Measurements from ENCODE around the gene KLHDC8B. TPM values are rescaled to one million over a fixed set of nuclear protein-coding genes. Genes with fewer than 3 reads are reported as not detected.
"Not testable (repeated sequence)": the region's sequence is repeated elsewhere in the genome, so short reads cannot be mapped to it uniquely, and the experiment has no call there.

KLHDC8B gene
- total and polyA plus RNA-seq, 2 of the 4 experiments (the other 2 are of a cell fraction), result 16.3 to 16.5 TPM

- H2AFZ ChIP-seq (replicated peaks; ENCODE audit: low read length, poor library complexity), result not testable (repeated sequence)
Measured at GRCh38 chr3:49218471-49218989, 47.1 kb downstream of the KLHDC8B start.

More at GRCh38 chr3:49218471-49218989, 47.1 kb downstream of the KLHDC8B start:
- H3K56ac ChIP-seq (ENCODE audit: extremely low read depth, insufficient read depth, low read length); BruUV-seq (replicated peaks); H3K9me3 ChIP-seq (ENCODE audit: control insufficient read depth, insufficient read depth, low read length); in situ Hi-C loops (cut with MboI; ENCODE audit: low sequenced_read_pairs); H2AK5ac ChIP-seq (ENCODE audit: low read depth, low read length); H3K4me1 ChIP-seq (ENCODE audit: control insufficient read depth, insufficient read depth, low read length); H3K9ac ChIP-seq (ENCODE audit: low read depth, low read length); POLR2A ChIA-PET (ENCODE audit: unreplicated experiment); intact Hi-C loops (cut with micrococcal nuclease); H4K20me1 ChIP-seq (ENCODE audit: insufficient read depth, low read length); H3K4me3 ChIP-seq (ENCODE audit: insufficient read depth, low read depth, low read length); H3K4me2 ChIP-seq (ENCODE audit: low read depth, low read length); H3K79me1 ChIP-seq (ENCODE audit: low read depth in 1 of 2, low read length in 2 of 2); CTCF ChIA-PET; H3K27me3 ChIP-seq (ENCODE audit: control insufficient read depth, insufficient read depth, low read length); H3K23ac ChIP-seq (ENCODE audit: low read depth, low read length); H3K36me3 ChIP-seq (ENCODE audit: control insufficient read depth, insufficient read depth, low read length); H2BK15ac ChIP-seq (ENCODE audit: low read depth, low read length); dilution Hi-C loops (cut with HindIII; ENCODE audit: low sequenced_read_pairs, unreplicated experiment); H3K9me1 ChIP-seq (ENCODE audit: insufficient read depth, low read length): not testable (repeated sequence)
- peak; percentile 98 for TF ChIP-seq NFE2L2 (IDR thresholded peaks at IDR 0.05; ENCODE audit: low read depth, low read length)
- peak; percentile 86 for TF ChIP-seq MAFK (IDR thresholded peaks at IDR 0.05; ENCODE audit: low read depth, low read length)
- H2BK120ac ChIP-seq (ENCODE audit: low read depth, low read length), result peak overlapping the region; percentile 80
- H2AK9ac ChIP-seq (replicated peaks; ENCODE audit: low read depth, low read length, poor library complexity), result peak overlapping the region; percentile 31
- DNase-seq (peak; percentile 88), ATAC-seq (ENCODE audit: low read depth) (peak; percentile 80)
- no CpG with 5 or more reads among the region's 6 CpGs for WGBS, 2 experiments (ENCODE audit: extremely low coverage in 2 of 2, insufficient read length in 1 of 2)
- peak overlapping the region; percentile 71 for H3K14ac ChIP-seq (replicated peaks; ENCODE audit: low read depth, low read length)
- H3K18ac ChIP-seq (ENCODE audit: low read depth, low read length), result peak overlapping the region; percentile 67
- H4K5ac ChIP-seq (ENCODE audit: low read depth, low read length), result peak overlapping the region; percentile 55; the same call in 1 of the 2 replicates
- H3K27ac ChIP-seq (ENCODE audit: insufficient read depth, low read length), result peak overlapping the region; percentile 33; the same call in 1 of the 2 replicates
- 0 out of 2 replicates have a peak overlapping the region, but pooled peaks have one; percentile 36 for H4K91ac ChIP-seq (ENCODE audit: insufficient read depth, low read depth, low read length)
- H2BK20ac ChIP-seq (ENCODE audit: low read depth, low read length), result peak overlapping the region; percentile 86
- peak overlapping the region; percentile 59 to 80; a peak in 3 of 4 replicates for H4K8ac ChIP-seq (ENCODE audit: low read depth in 2 of 2, low read length in 2 of 2)
- peak overlapping the region; percentile 16 for H2BK5ac ChIP-seq (ENCODE audit: low read depth, low read length, poor library complexity, severe bottlenecking)
- peak overlapping the region; percentile 75 for H3K4ac ChIP-seq (ENCODE audit: low read depth, low read length)
